Activated CD4-positive, alpha-beta T cell treated with anti-CD3 and anti-CD28 coated beads, Interleukin-2, amount 10 ng/mL, durations not matched to agents 7 days and 5 days (primary cell): ENCODE measurements around the gene DUS2. TPM values are rescaled to one million over a fixed set of nuclear protein-coding genes. Genes with fewer than 3 reads are reported as not detected.
A peak's percentile ranks its signal among the peaks of the same experiment; 100 is the strongest.

Experiments
- CTCF ChIA-PET: fragments of 350-600 bp; sonication (Branson Sonifier 250); formaldehyde crosslinking; loops from one replicate; lab custom pipeline; 2021; ENCODE audit warnings: antibody characterized with exemption; lab: Charles Lee
- POLR2A ChIA-PET: fragments of 350-600 bp; sonication (Branson Sonifier 250); formaldehyde crosslinking; loops from one replicate; lab custom pipeline; 2021; ENCODE audit warnings: antibody characterized with exemption; lab: Charles Lee
- DNase-seq: peaks from one replicate; pipeline ENCODE4 v3.0.0-alpha.2; 2020
- H3K27ac Mint-ChIP-seq: one replicate; pipeline ENCODE4 v1.8.0; 2021; ENCODE audit warnings: mild to moderate bottlenecking, moderate library complexity, mixed read lengths
- H3K27me3 Mint-ChIP-seq: one replicate; pipeline ENCODE4 v1.8.0; 2021; ENCODE audit warnings: mixed read lengths
- H3K36me3 Mint-ChIP-seq: one replicate; pipeline ENCODE4 v1.8.0; 2021; ENCODE audit warnings: low read depth, mixed read lengths
- H3K4me1 Mint-ChIP-seq: one replicate; pipeline ENCODE4 v1.8.0; 2021; ENCODE audit warnings: mixed read lengths
- H3K4me3 Mint-ChIP-seq: one replicate; pipeline ENCODE4 v1.8.0; 2021; ENCODE audit warnings: mild to moderate bottlenecking, moderate library complexity, mixed read lengths
- H3K9me3 Mint-ChIP-seq: one replicate; pipeline ENCODE4 v1.8.0; 2021; ENCODE audit warnings: mixed read lengths
- total RNA-seq, 2 experiments: library from RNA; stranded (reverse); gene quantifications; one replicate each; pipeline ENCODE4 v1.2.3, GENCODE V29; 2021

Gene DUS2
- total RNA-seq, 2 experiments from 2014 or later = 21.5 to 23.4 TPM

GRCh38 chr16:68062910-68063393, 39.9 kb downstream of the DUS2 start:
- Mint-ChIP-seq H3K36me3 (peaks cover 62% of the 10 kb centered on the region), H3K27me3 (no peaks in the 10 kb centered on the region), H3K27ac (peak overlapping the region; percentile 85), H3K4me1 (peaks cover 85% of the 10 kb centered on the region), H3K9me3 (no peaks in the 10 kb centered on the region), H3K4me3 (peak overlapping the region; percentile 28)
- DNase-seq = peak; percentile 68
- ChIA-PET POLR2A (interaction anchor here (0.7 kb wide), 1 partner anchor 22 kb away, joined by 3 read pairs; the partner anchor contains the start of gene NFATC3), CTCF (interaction anchor here (0.6 to 4.7 kb wide), 11 partner anchors 8 to 392 kb away, joined by 3 to 45 read pairs (median 5); partner anchors contain the start of gene NFATC3)

GRCh38 chr16:68064791-68065365, 41.8 kb downstream of the DUS2 start:
- H3K4me3 Mint-ChIP-seq = no peak overlapping the region
- no peaks in the 10 kb centered on the region for H3K27me3 Mint-ChIP-seq
- peak overlapping the region; percentile 89 for H3K27ac Mint-ChIP-seq
- DNase-seq = peak; percentile 81
- no peaks in the 10 kb centered on the region for H3K9me3 Mint-ChIP-seq
- POLR2A ChIA-PET = interaction anchor here (0.6 kb wide), 1 partner anchor 10 kb away, joined by 4 read pairs; no protein-coding TSS in a partner anchor
- H3K4me1 Mint-ChIP-seq = peaks cover 84% of the 10 kb centered on the region
- peaks cover 52% of the 10 kb centered on the region for H3K36me3 Mint-ChIP-seq
- CTCF ChIA-PET = interaction anchor here (0.6 to 4.7 kb wide), 9 partner anchors 10 to 248 kb away, joined by 3 to 45 read pairs (median 8); partner anchors contain the start of gene NFATC3

GRCh38 chr16:68065716-68066305, 42.7 kb downstream of the DUS2 start:
- Mint-ChIP-seq H3K4me1 (peaks cover 88% of the 10 kb centered on the region), H3K36me3 (peaks cover 55% of the 10 kb centered on the region), H3K4me3 (no peak overlapping the region), H3K27me3 (no peaks in the 10 kb centered on the region), H3K27ac (peak overlapping the region; percentile 74), H3K9me3 (no peaks in the 10 kb centered on the region)
- POLR2A ChIA-PET = interaction anchor here (0.5 to 0.6 kb wide), 2 partner anchors 11 to 18 kb away, joined by 4 to 6 read pairs; no protein-coding TSS in a partner anchor
- CTCF ChIA-PET = interaction anchor here (0.5 to 4.7 kb wide), 11 partner anchors 10 to 249 kb away, joined by 3 to 45 read pairs (median 7); partner anchors contain the start of gene NFATC3
- no peak for DNase-seq

- ChIA-PET POLR2A (no interaction called here), CTCF (interaction anchor here (1.2 to 4.7 kb wide), 4 partner anchors 9 to 250 kb away, joined by 3 to 45 read pairs (median 8); partner anchors contain the start of gene NFATC3)
- no peak overlapping the region for H3K4me3 Mint-ChIP-seq
- H3K9me3 Mint-ChIP-seq = no peaks in the 10 kb centered on the region
- H3K4me1 Mint-ChIP-seq = peaks cover 89% of the 10 kb centered on the region
- peaks cover 54% of the 10 kb centered on the region for H3K36me3 Mint-ChIP-seq
- DNase-seq = no peak
- H3K27ac Mint-ChIP-seq = no peak overlapping the region
- no peaks in the 10 kb centered on the region for H3K27me3 Mint-ChIP-seq
Measured at GRCh38 chr16:68066763-68067162, 43.7 kb downstream of the DUS2 start.

- Mint-ChIP-seq H3K4me1 (peaks cover 86% of the 10 kb centered on the region), H3K36me3 (peaks cover 59% of the 10 kb centered on the region), H3K27ac (peak overlapping the region; percentile 90), H3K9me3 (no peaks in the 10 kb centered on the region), H3K4me3 (no peak overlapping the region), H3K27me3 (no peaks in the 10 kb centered on the region)
- CTCF ChIA-PET = interaction anchor here (0.7 to 3.2 kb wide), 5 partner anchors 9 to 252 kb away, joined by 3 to 19 read pairs (median 6); partner anchors contain the start of gene NFATC3
- no peak for DNase-seq
- POLR2A ChIA-PET = interaction anchor here (0.5 kb wide), 1 partner anchor 272 kb away, joined by 3 read pairs; no protein-coding TSS in a partner anchor
Measured at GRCh38 chr16:68068926-68069325, 45.8 kb downstream of the DUS2 start.

- H3K36me3 Mint-ChIP-seq = peaks cover 58% of the 10 kb centered on the region
- H3K4me1 Mint-ChIP-seq = peaks cover 86% of the 10 kb centered on the region
- no peaks in the 10 kb centered on the region for H3K27me3 Mint-ChIP-seq
- CTCF ChIA-PET = interaction anchor here (0.6 to 3.2 kb wide), 12 partner anchors 8 to 692 kb away, joined by 3 to 19 read pairs (median 3); partner anchors contain the start of gene NFATC3
- POLR2A ChIA-PET = interaction anchor here (0.6 kb wide), 1 partner anchor 22 kb away, joined by 3 read pairs; no protein-coding TSS in a partner anchor
- H3K27ac Mint-ChIP-seq = peak overlapping the region; percentile 90
- H3K9me3 Mint-ChIP-seq = no peaks in the 10 kb centered on the region
- DNase-seq = peak; percentile 74
- peak overlapping the region; percentile 44 for H3K4me3 Mint-ChIP-seq
Measured at GRCh38 chr16:68069511-68070248, 46.6 kb downstream of the DUS2 start.

GRCh38 chr16:68070249-68070730, 47.2 kb downstream of the DUS2 start:
- ChIA-PET POLR2A (interaction anchor here (0.6 kb wide), 1 partner anchor 22 kb away, joined by 3 read pairs; no protein-coding TSS in a partner anchor), CTCF (interaction anchor here (0.6 to 3.2 kb wide), 10 partner anchors 8 to 693 kb away, joined by 3 to 19 read pairs (median 4); partner anchors contain the start of gene NFATC3)
- DNase-seq = no peak
- Mint-ChIP-seq H3K36me3 (peaks cover 61% of the 10 kb centered on the region), H3K27ac (peak overlapping the region; percentile 90), H3K4me1 (peaks cover 86% of the 10 kb centered on the region), H3K4me3 (peak overlapping the region; percentile 44), H3K27me3 (no peaks in the 10 kb centered on the region), H3K9me3 (no peaks in the 10 kb centered on the region)

GRCh38 chr16:68070806-68071517, 47.9 kb downstream of the DUS2 start:
- peak overlapping the region; percentile 90 for H3K27ac Mint-ChIP-seq
- H3K9me3 Mint-ChIP-seq = no peaks in the 10 kb centered on the region
- peak; percentile 33 for DNase-seq
- no peaks in the 10 kb centered on the region for H3K27me3 Mint-ChIP-seq
- peaks cover 86% of the 10 kb centered on the region for H3K4me1 Mint-ChIP-seq
- ChIA-PET CTCF (interaction anchor here (0.7 to 3.2 kb wide), 8 partner anchors 9 to 254 kb away, joined by 3 to 19 read pairs (median 4); partner anchors contain the start of gene NFATC3), POLR2A (interaction anchor here (0.5 to 1.7 kb wide), 2 partner anchors 14 to 172 kb away, joined by 3 to 4 read pairs; no protein-coding TSS in a partner anchor)
- peaks cover 68% of the 10 kb centered on the region for H3K36me3 Mint-ChIP-seq
- H3K4me3 Mint-ChIP-seq = no peak overlapping the region

- H3K27ac Mint-ChIP-seq = peak overlapping the region; percentile 90
- H3K4me1 Mint-ChIP-seq = peaks cover 86% of the 10 kb centered on the region
- H3K4me3 Mint-ChIP-seq = no peak overlapping the region
- CTCF ChIA-PET = interaction anchor here (0.8 to 3.2 kb wide), 5 partner anchors 9 to 31 kb away, joined by 3 to 19 read pairs (median 5); partner anchors contain the start of gene NFATC3
- POLR2A ChIA-PET = interaction anchor here (0.5 to 1.7 kb wide), 2 partner anchors 13 to 173 kb away, joined by 3 to 4 read pairs; no protein-coding TSS in a partner anchor
- no peak for DNase-seq
- no peaks in the 10 kb centered on the region for H3K9me3 Mint-ChIP-seq
- no peaks in the 10 kb centered on the region for H3K27me3 Mint-ChIP-seq
- peaks cover 68% of the 10 kb centered on the region for H3K36me3 Mint-ChIP-seq
Measured at GRCh38 chr16:68071518-68071901, 48.4 kb downstream of the DUS2 start.

- Mint-ChIP-seq H3K9me3 (no peaks in the 10 kb centered on the region), H3K36me3 (peaks cover 67% of the 10 kb centered on the region), H3K4me1 (peaks cover 85% of the 10 kb centered on the region), H3K27me3 (no peaks in the 10 kb centered on the region), H3K4me3 (no peak overlapping the region), H3K27ac (peak overlapping the region; percentile 72)
- no peak for DNase-seq
- POLR2A ChIA-PET = interaction anchor here (1.7 kb wide), 1 partner anchor 12 kb away, joined by 4 read pairs; no protein-coding TSS in a partner anchor
- CTCF ChIA-PET = interaction anchor here (0.8 to 2.0 kb wide), 4 partner anchors 9 to 30 kb away, joined by 3 to 6 read pairs (median 4); partner anchors contain the start of gene NFATC3
Measured at GRCh38 chr16:68072038-68072695, 49.1 kb downstream of the DUS2 start.
